HepG2 (cell line): ENCODE data around the gene TACC2. TPM values are rescaled to one million over a fixed set of nuclear protein-coding genes. Genes with fewer than 3 reads are reported as not detected.
"Not testable (repeated sequence)": the region's sequence is repeated elsewhere in the genome, so short reads cannot be mapped to it uniquely, and the experiment has no call there.

Source experiments
- ATAC-seq: fragments of 200-7000 bp; cut with Tn5 transposase; 3 replicates; pipeline ENCODE4 v1.9.1; 2020; ENCODE audit warnings: mild to moderate bottlenecking, moderate library complexity
- BruUV-seq: library from RNA; stranded (reverse); fragments of 400-500 nt; replicated peaks from 2 replicates; lab custom pipeline; 2021; lab: Mats Ljungman, UMichigan
- CTCF ChIA-PET: fragments of 300-600 bp; formaldehyde crosslinking; extraction: SDS; loops from one replicate; lab custom pipeline; 2021; ENCODE audit warnings: low total read pairs, inconsistent platforms, low intra/inter-chr PET ratio; lab: Yijun Ruan, JAX
- POLR2A ChIA-PET: fragments of 350-600 bp; sonication (Branson Sonifier 250); formaldehyde crosslinking; loops from one replicate; lab custom pipeline; 2020; ENCODE audit warnings: antibody characterized with exemption, inconsistent platforms; lab: Yijun Ruan, JAX
- DNase-seq: peaks from one replicate; pipeline ENCODE4 v3.0.0-alpha.2; 2015; ENCODE audit warnings: low spot score
- FAIRE-seq: peaks from 3 replicates; lab custom pipeline; 2011; peaks lifted over from hg19 to GRCh38; lab: Jason Lieb, UNC
- H2AFZ ChIP-seq: one replicate; pipeline ENCODE4 v1.6.1; 2011; ENCODE audit warnings: low read length, inconsistent platforms
- H3K27ac ChIP-seq: fragments of 300-600 bp; 3 replicates; pipeline ENCODE4 v1.8.0; 2011; ENCODE audit warnings: mixed run types, mild to moderate bottlenecking, mixed read lengths, low read length, inconsistent platforms; ENCODE audit not compliant: insufficient read depth; ENCODE audit errors: extremely low read length
- H3K27me3 ChIP-seq, 2 experiments: fragments of 200-600 bp in 1 of 2; 2 replicates in 1 of 2; 3 replicates in 1 of 2; pipeline versions ENCODE4 v1.6.0 to v1.8.0; 2011; ENCODE audit warnings: low read length in 2 of 2, mild to moderate bottlenecking in 2 of 2, moderate library complexity in 2 of 2, inconsistent platforms in 1 of 2; ENCODE audit not compliant: insufficient read depth in 2 of 2, control insufficient read depth in 1 of 2
- H3K36me3 ChIP-seq, 2 experiments: fragments of 200-600 bp in 1 of 2; replicated peaks in 1 of 2; 2 replicates in 1 of 2; 3 replicates in 1 of 2; pipeline versions ENCODE4 v1.5.1 to v1.8.0; 2011; ENCODE audit warnings: low read length in 2 of 2, inconsistent platforms in 1 of 2; ENCODE audit not compliant: insufficient read depth in 2 of 2, control insufficient read depth in 1 of 2
- H3K4me1 ChIP-seq: 2 replicates; pipeline ENCODE4 v1.5.1; 2012; ENCODE audit warnings: low read length, inconsistent platforms; ENCODE audit not compliant: insufficient read depth
- H3K4me2 ChIP-seq: 2 replicates; pipeline ENCODE4 v1.6.0; 2011; ENCODE audit warnings: low read depth, low read length, inconsistent platforms
- H3K4me3 ChIP-seq, 3 experiments: fragments of 200-600 bp in 1 of 3; sonication (generic), shearing (Covaris generic) in 1 of 3; replicated peaks in 1 of 3; 2 replicates each; pipeline ENCODE4 v1.5.1; 2011 to 2016; ENCODE audit warnings: low read length in 3 of 3, inconsistent platforms in 2 of 3, low read depth in 2 of 3, mild to moderate bottlenecking in 2 of 3, control low read depth in 1 of 3, mixed read lengths in 1 of 3; ENCODE audit not compliant: insufficient read depth in 1 of 3
- H3K79me2 ChIP-seq: one replicate; pipeline ENCODE4 v1.6.1; 2011; ENCODE audit warnings: low read length, inconsistent platforms; ENCODE audit not compliant: insufficient read depth
- H3K9ac ChIP-seq: 2 replicates; pipeline ENCODE4 v1.6.0; 2011; ENCODE audit warnings: mild to moderate bottlenecking, low read depth, low read length, inconsistent platforms; ENCODE audit not compliant: insufficient read depth
- H3K9me3 ChIP-seq: 2 replicates; pipeline ENCODE4 v1.5.1; 2012; ENCODE audit warnings: mild to moderate bottlenecking, low read length
- H4K20me1 ChIP-seq: 2 replicates; pipeline ENCODE4 v1.6.0; 2011; ENCODE audit warnings: inconsistent platforms, mild to moderate bottlenecking, low read length, moderate library complexity; ENCODE audit not compliant: insufficient read depth
- NR2F1 ChIP-seq, 2 experiments: fragments of 450-650 bp in 1 of 2; formaldehyde crosslinking in 1 of 2; IDR thresholded peaks; 2 replicates each; pipeline versions ENCODE4 v1.5.0 to v1.6.1; 2016 to 2020; ENCODE audit warnings: mild to moderate bottlenecking in 1 of 2, missing compliant biosample characterization in 1 of 2, missing genetic modification reagents in 1 of 2, moderate library complexity in 1 of 2
- ZFY ChIP-seq: sonication (generic); formaldehyde crosslinking; IDR thresholded peaks from 2 replicates; pipeline ENCODE4 v1.4.0; 2020; ENCODE audit warnings: missing genetic modification reagents
- ZNF33A ChIP-seq: sonication (generic); formaldehyde crosslinking; IDR thresholded peaks from 2 replicates; pipeline ENCODE4 v1.5.1; 2020; ENCODE audit warnings: missing genetic modification reagents, mild to moderate bottlenecking, moderate library complexity, borderline replicate concordance
- ZNF615 ChIP-seq: sonication (generic); formaldehyde crosslinking; IDR thresholded peaks from 2 replicates; pipeline ENCODE4 v1.5.0; 2020; ENCODE audit warnings: mild to moderate bottlenecking, missing genetic modification reagents, borderline replicate concordance
- ZNF619 ChIP-seq: sonication (generic); formaldehyde crosslinking; IDR thresholded peaks from 2 replicates; pipeline ENCODE4 v1.4.0; 2020; ENCODE audit warnings: mild to moderate bottlenecking, missing genetic modification reagents
- ZNF713 ChIP-seq: sonication (generic); formaldehyde crosslinking; IDR thresholded peaks from 2 replicates; pipeline ENCODE4 v1.4.0; 2020; ENCODE audit warnings: mild to moderate bottlenecking, missing genetic modification reagents
- WGBS: methylation state at CpG from one replicate; pipeline ENCODE4 v1.1.6; 2017; ENCODE audit warnings: low lambda C conversion rate; 5-methylcytosine and 5-hydroxymethylcytosine counted together
- in situ Hi-C: cut with HindIII; loops from 2 replicates; pipeline ENCODE4 v1.10.0; 2017; ENCODE audit warnings: low pct_unique_long_range_greater_than_20kb; ENCODE audit not compliant: extremely low pct_ligation_motif_present
- intact Hi-C: fragments of 100-400 bp; cut with micrococcal nuclease; formaldehyde crosslinking; loops from one replicate; pipeline ENCODE4 v1.10.0; 2022; ENCODE audit not compliant: unreplicated experiment
- polyA plus RNA-seq, 8 experiments: library from polyadenylated mRNA; depleted of rRNA in 3 of 8; stranded (reverse) in 7 of 8; unstranded in 1 of 8; fragments of >200 nt; fragmentation: Illumina TruSeq in 4 of 8; extraction: Trizol in 4 of 8; gene quantifications; 2 replicates each; pipeline versions ENCODE4 v1.2.1 to v1.2.3, GENCODE V29; 2011 to 2016; ENCODE audit warnings: low read depth in 4 of 8, missing spikeins in 1 of 8, mixed read lengths in 1 of 8; ENCODE audit not compliant: insufficient read depth in 1 of 8
- total RNA-seq, 5 experiments: library from RNA; depleted of rRNA; stranded (reverse); fragments of >200 nt; fragmentation: Illumina TruSeq; extraction: Trizol; gene quantifications; 2 replicates each; pipeline ENCODE4 v1.2.3, GENCODE V29; 2016; ENCODE audit warnings: low read depth in 1 of 5
- TF ChIP-seq, protein P1 (sequence below): sonication (generic); formaldehyde crosslinking; IDR thresholded peaks from 2 replicates; pipeline ENCODE4 v1.5.1; 2020; ENCODE audit warnings: missing genetic modification reagents, mild to moderate bottlenecking, borderline replicate concordance
- TF ChIP-seq, protein P2 (sequence below): sonication (generic); formaldehyde crosslinking; IDR thresholded peaks from 2 replicates; pipeline ENCODE4 v1.8.0; 2022; ENCODE audit warnings: missing genetic modification reagents, low read depth, mild to moderate bottlenecking, borderline replicate concordance
- TF ChIP-seq, protein P3 (sequence below): IDR thresholded peaks from 2 replicates; pipeline ENCODE4 v1.6.1; 2018; ENCODE audit warnings: missing genetic modification reagents, mild to moderate bottlenecking, missing compliant biosample characterization
- TF ChIP-seq, protein P4 (sequence below): sonication (generic); formaldehyde crosslinking; IDR thresholded peaks from 2 replicates; pipeline ENCODE4 v1.5.0; 2020; ENCODE audit warnings: mild to moderate bottlenecking, missing genetic modification reagents
- TF ChIP-seq, protein P5 (sequence below): sonication (generic); formaldehyde crosslinking; IDR thresholded peaks from 2 replicates; pipeline ENCODE4 v1.4.0; 2020; ENCODE audit warnings: missing genetic modification reagents

TACC2 gene
- total and polyA plus RNA-seq, 2 of the 13 experiments (the other 11 are each of a cell fraction or from before 2014, with no cell fraction given) = 11.8 to 16.0 TPM

DNA sequence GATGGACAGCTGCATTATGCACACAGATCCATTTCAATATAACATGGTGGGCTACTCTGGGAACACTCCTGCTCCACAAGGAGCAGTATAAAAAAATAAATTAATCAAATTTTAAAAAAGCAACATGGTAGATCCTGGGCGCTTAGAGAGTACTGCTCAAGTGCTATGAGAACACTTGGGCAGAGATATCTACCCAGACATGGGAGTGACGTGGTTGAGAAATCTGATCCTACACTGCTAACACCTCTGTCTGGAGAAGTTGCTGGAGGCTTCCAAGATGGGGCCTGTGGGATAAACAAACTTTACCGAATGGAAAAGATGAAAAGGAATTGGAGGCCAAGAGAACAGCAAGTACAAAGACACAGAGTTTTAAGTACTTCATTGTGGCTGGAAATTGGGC is 23.0 kb upstream of the TACC2 start (continued):
- TF ChIP-seq, protein P1, sequence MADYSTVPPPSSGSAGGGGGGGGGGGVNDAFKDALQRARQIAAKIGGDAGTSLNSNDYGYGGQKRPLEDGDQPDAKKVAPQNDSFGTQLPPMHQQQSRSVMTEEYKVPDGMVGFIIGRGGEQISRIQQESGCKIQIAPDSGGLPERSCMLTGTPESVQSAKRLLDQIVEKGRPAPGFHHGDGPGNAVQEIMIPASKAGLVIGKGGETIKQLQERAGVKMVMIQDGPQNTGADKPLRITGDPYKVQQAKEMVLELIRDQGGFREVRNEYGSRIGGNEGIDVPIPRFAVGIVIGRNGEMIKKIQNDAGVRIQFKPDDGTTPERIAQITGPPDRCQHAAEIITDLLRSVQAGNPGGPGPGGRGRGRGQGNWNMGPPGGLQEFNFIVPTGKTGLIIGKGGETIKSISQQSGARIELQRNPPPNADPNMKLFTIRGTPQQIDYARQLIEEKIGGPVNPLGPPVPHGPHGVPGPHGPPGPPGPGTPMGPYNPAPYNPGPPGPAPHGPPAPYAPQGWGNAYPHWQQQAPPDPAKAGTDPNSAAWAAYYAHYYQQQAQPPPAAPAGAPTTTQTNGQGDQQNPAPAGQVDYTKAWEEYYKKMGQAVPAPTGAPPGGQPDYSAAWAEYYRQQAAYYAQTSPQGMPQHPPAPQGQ (CRISPR knock-in tag) = no peak
- no peak for TF ChIP-seq ZNF713 (CRISPR knock-in tag)
- no peak for TF ChIP-seq ZNF619 (CRISPR knock-in tag)
- TF ChIP-seq ZNF33A (CRISPR knock-in tag) = no peak
- TF ChIP-seq ZNF615 (CRISPR knock-in tag) = no peak
- TF ChIP-seq, protein P2, sequence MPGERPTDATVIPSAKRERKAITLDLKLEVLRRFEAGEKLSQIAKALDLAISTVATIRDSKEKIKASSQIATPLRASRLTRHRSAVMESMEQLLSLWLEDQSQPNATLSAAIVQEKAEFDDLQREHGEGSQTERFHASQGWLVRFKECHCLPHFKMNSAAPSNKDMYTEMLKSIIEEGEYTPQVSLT (CRISPR knock-in tag) = no peak
- TF ChIP-seq ZFY (CRISPR knock-in tag) = no peak
- no peak for TF ChIP-seq NR2F1 (CRISPR knock-in tag; IDR thresholded peaks at IDR 0.05)
- TF ChIP-seq, protein P3, sequence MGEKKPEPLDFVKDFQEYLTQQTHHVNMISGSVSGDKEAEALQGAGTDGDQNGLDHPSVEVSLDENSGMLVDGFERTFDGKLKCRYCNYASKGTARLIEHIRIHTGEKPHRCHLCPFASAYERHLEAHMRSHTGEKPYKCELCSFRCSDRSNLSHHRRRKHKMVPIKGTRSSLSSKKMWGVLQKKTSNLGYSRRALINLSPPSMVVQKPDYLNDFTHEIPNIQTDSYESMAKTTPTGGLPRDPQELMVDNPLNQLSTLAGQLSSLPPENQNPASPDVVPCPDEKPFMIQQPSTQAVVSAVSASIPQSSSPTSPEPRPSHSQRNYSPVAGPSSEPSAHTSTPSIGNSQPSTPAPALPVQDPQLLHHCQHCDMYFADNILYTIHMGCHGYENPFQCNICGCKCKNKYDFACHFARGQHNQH = no peak
- TF ChIP-seq, protein P4, sequence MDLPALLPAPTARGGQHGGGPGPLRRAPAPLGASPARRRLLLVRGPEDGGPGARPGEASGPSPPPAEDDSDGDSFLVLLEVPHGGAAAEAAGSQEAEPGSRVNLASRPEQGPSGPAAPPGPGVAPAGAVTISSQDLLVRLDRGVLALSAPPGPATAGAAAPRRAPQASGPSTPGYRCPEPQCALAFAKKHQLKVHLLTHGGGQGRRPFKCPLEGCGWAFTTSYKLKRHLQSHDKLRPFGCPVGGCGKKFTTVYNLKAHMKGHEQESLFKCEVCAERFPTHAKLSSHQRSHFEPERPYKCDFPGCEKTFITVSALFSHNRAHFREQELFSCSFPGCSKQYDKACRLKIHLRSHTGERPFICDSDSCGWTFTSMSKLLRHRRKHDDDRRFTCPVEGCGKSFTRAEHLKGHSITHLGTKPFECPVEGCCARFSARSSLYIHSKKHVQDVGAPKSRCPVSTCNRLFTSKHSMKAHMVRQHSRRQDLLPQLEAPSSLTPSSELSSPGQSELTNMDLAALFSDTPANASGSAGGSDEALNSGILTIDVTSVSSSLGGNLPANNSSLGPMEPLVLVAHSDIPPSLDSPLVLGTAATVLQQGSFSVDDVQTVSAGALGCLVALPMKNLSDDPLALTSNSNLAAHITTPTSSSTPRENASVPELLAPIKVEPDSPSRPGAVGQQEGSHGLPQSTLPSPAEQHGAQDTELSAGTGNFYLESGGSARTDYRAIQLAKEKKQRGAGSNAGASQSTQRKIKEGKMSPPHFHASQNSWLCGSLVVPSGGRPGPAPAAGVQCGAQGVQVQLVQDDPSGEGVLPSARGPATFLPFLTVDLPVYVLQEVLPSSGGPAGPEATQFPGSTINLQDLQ = no peak
- TF ChIP-seq, protein P5, sequence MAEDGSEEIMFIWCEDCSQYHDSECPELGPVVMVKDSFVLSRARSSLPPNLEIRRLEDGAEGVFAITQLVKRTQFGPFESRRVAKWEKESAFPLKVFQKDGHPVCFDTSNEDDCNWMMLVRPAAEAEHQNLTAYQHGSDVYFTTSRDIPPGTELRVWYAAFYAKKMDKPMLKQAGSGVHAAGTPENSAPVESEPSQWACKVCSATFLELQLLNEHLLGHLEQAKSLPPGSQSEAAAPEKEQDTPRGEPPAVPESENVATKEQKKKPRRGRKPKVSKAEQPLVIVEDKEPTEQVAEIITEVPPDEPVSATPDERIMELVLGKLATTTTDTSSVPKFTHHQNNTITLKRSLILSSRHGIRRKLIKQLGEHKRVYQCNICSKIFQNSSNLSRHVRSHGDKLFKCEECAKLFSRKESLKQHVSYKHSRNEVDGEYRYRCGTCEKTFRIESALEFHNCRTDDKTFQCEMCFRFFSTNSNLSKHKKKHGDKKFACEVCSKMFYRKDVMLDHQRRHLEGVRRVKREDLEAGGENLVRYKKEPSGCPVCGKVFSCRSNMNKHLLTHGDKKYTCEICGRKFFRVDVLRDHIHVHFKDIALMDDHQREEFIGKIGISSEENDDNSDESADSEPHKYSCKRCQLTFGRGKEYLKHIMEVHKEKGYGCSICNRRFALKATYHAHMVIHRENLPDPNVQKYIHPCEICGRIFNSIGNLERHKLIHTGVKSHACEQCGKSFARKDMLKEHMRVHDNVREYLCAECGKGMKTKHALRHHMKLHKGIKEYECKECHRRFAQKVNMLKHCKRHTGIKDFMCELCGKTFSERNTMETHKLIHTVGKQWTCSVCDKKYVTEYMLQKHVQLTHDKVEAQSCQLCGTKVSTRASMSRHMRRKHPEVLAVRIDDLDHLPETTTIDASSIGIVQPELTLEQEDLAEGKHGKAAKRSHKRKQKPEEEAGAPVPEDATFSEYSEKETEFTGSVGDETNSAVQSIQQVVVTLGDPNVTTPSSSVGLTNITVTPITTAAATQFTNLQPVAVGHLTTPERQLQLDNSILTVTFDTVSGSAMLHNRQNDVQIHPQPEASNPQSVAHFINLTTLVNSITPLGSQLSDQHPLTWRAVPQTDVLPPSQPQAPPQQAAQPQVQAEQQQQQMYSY = no peak

DNA sequence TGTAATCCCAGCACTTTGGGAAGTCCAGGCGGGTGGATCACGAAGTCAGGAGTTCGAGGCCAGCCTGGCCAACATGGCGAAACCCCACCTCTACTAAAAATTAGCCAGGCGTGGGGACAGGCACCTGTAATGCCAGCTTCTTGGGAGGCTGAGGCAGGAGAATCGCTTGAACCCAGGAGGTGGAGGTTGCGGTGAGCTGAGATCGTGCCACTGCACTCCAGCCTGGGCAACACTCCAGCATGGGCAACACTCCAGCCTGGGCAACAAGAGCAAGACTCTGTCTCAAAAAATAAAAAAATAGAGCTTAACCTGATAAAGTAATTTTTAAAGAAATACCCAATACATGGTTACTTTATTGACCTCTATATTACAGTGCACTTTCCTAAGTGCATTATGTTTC is 19.9 kb upstream of the TACC2 start:
- in situ Hi-C loops, CTCF ChIA-PET, H3K27ac ChIP-seq, H2AFZ ChIP-seq, DNase-seq, BruUV-seq, H3K9ac ChIP-seq, FAIRE-seq, H3K9me3 ChIP-seq, POLR2A ChIA-PET, H3K4me2 ChIP-seq, intact Hi-C loops, H3K27me3 ChIP-seq, H4K20me1 ChIP-seq, H3K4me3 ChIP-seq, ATAC-seq: not testable (repeated sequence)
- Histone ChIP-seq H3K79me2 (peaks cover 14% of the 10 kb centered on the region), H3K4me1 (peaks cover 17% of the 10 kb centered on the region), H3K36me3 (peaks cover 10 to 46% of the 10 kb centered on the region in 2 experiments)
- 93% methylated on average over 8 of the region's 8 CpGs for WGBS
